Measurements from ENCODE around the gene SLC9A3. TPM values are rescaled to one million over a fixed set of nuclear protein-coding genes. Genes with fewer than 3 reads are reported as not detected.

Gene SLC9A3
- total RNA-seq, 1 donor from 2014 or later, result 1.3 TPM

DNA sequence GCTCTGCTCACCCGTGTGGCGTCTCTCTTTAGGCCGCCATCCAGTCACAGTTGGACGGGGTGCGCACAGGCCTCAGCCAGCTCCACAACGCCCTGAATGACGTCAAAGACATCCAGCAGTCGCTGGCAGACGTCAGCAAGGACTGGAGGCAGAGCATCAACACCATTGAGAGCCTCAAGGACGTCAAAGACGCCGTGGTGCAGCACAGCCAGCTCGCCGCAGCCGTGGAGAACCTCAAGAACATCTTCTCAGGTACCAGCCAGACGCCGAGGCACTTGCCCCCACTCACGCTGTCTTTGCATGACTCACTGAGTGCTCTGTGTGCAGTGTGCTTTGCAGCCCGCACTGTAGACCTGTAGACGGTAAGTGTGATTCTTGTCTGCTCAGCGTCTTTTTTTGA lies 76.7 kb downstream of the SLC9A3 start:
- H3K4me3 ChIP-seq (ENCODE audit: low read depth, low read length), result no peak overlapping the region
- DNase-seq (ENCODE audit: low read depth), result no peak
- TF ChIP-seq, protein P1, sequence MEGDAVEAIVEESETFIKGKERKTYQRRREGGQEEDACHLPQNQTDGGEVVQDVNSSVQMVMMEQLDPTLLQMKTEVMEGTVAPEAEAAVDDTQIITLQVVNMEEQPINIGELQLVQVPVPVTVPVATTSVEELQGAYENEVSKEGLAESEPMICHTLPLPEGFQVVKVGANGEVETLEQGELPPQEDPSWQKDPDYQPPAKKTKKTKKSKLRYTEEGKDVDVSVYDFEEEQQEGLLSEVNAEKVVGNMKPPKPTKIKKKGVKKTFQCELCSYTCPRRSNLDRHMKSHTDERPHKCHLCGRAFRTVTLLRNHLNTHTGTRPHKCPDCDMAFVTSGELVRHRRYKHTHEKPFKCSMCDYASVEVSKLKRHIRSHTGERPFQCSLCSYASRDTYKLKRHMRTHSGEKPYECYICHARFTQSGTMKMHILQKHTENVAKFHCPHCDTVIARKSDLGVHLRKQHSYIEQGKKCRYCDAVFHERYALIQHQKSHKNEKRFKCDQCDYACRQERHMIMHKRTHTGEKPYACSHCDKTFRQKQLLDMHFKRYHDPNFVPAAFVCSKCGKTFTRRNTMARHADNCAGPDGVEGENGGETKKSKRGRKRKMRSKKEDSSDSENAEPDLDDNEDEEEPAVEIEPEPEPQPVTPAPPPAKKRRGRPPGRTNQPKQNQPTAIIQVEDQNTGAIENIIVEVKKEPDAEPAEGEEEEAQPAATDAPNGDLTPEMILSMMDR (conservative IDR thresholded peaks at IDR 0.05; ENCODE audit: low read depth, low read length), result no peak

DNA sequence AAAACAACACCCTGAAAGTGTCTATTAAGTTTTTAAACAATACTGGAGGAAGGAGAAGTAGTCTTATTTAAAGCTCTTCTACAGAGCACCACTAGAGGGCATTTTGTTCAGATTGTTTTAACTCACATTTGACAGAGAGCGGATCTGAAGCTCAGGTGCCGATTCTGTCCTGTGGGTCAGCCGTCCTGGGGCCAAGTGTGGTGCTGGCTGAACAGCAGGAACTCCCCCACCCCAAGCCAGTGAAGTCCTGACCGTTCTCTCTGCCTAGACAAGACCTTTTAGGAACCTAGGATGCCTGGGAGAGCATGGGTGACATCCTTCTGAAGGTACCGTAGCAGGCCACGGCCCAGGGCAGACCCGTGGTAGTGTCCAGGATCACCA lies 77.4 kb downstream of the SLC9A3 start:
- DNase-seq (ENCODE audit: low read depth), result peak; percentile 9
- TF ChIP-seq, protein P1 (conservative IDR thresholded peaks at IDR 0.05; ENCODE audit: low read depth, low read length), result peak; percentile 63
- H3K4me3 ChIP-seq (ENCODE audit: low read depth, low read length), result no peak overlapping the region

- TF ChIP-seq, protein P1 (conservative IDR thresholded peaks at IDR 0.05; ENCODE audit: low read depth, low read length), result no peak
- DNase-seq (ENCODE audit: low read depth), result no peak
- no peak overlapping the region for H3K4me3 ChIP-seq (ENCODE audit: low read depth, low read length)
These were observed 78.0 kb downstream of the SLC9A3 start for GRCh38 chr5:446066-446882.

GRCh38 chr5:445591-445990 lies 78.7 kb downstream of the SLC9A3 start:
- H3K4me3 ChIP-seq (ENCODE audit: low read depth, low read length), result no peak overlapping the region
- DNase-seq (ENCODE audit: low read depth), result no peak
- TF ChIP-seq, protein P1 (conservative IDR thresholded peaks at IDR 0.05; ENCODE audit: low read depth, low read length), result no peak

- TF ChIP-seq, protein P1 (conservative IDR thresholded peaks at IDR 0.05; ENCODE audit: low read depth, low read length), result no peak
- no peak for DNase-seq (ENCODE audit: low read depth)
- H3K4me3 ChIP-seq (ENCODE audit: low read depth, low read length), result peak overlapping the region; percentile 100
These were observed 80.0 kb downstream of the SLC9A3 start for GRCh38 chr5:444226-444625.

GRCh38 chr5:443239-444151 lies 80.8 kb downstream of the SLC9A3 start:
- peak overlapping the region; percentile 100 for H3K4me3 ChIP-seq (ENCODE audit: low read depth, low read length)
- DNase-seq (ENCODE audit: low read depth), result no peak
- TF ChIP-seq, protein P1 (conservative IDR thresholded peaks at IDR 0.05; ENCODE audit: low read depth, low read length), result no peak

All from epithelial cell of proximal tubule (primary cell).